Astrocyte of the cerebellum (primary cell): ENCODE results near the gene IKZF1.

ENCODE experiments used
- DNase-seq: peaks from one replicate; pipeline ENCODE4 v3.0.0-alpha.2; 2011; ENCODE audit warnings: low read depth
- H3K4me3 ChIP-seq: 2 replicates; pipeline ENCODE4 v1.5.1; 2011; ENCODE audit warnings: mild to moderate bottlenecking, low read depth, low read length, moderate library complexity
- in situ Hi-C: cut with HindIII; loops from 2 replicates; pipeline ENCODE4 v1.10.0; 2017; ENCODE audit warnings: low sequenced_read_pairs
- TF ChIP-seq, protein P1 (sequence below): IDR thresholded peaks from 2 replicates; pipeline ENCODE4 v1.5.1; 2012; ENCODE audit warnings: low read length, low read depth, moderate library complexity, mild to moderate bottlenecking; ENCODE audit errors: missing control alignments

The IKZF1 gene

DNA sequence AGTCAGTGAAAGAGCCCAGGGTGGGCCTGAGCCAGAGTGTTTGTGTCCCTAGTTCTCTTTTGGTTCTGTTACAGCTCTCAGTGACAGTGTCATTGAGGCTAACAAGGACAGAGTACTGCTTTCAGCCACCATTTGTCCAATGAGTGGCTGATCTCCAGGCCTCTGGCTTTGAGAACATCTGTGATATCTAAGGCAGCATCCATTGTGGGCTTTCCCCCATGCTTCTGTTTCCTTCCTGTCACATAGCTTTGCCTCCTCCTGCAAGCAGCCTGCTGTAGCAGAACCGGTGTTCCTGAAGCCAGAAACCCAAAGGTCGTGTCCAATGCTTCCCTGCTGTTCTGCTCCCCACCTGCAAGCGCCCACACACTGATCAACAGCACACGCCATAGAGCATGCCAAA, 68.4 kb downstream of the IKZF1 start:
- DNase-seq, result no peak
- H3K4me3 ChIP-seq, result no peak overlapping the region
- TF ChIP-seq, protein P1, sequence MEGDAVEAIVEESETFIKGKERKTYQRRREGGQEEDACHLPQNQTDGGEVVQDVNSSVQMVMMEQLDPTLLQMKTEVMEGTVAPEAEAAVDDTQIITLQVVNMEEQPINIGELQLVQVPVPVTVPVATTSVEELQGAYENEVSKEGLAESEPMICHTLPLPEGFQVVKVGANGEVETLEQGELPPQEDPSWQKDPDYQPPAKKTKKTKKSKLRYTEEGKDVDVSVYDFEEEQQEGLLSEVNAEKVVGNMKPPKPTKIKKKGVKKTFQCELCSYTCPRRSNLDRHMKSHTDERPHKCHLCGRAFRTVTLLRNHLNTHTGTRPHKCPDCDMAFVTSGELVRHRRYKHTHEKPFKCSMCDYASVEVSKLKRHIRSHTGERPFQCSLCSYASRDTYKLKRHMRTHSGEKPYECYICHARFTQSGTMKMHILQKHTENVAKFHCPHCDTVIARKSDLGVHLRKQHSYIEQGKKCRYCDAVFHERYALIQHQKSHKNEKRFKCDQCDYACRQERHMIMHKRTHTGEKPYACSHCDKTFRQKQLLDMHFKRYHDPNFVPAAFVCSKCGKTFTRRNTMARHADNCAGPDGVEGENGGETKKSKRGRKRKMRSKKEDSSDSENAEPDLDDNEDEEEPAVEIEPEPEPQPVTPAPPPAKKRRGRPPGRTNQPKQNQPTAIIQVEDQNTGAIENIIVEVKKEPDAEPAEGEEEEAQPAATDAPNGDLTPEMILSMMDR, result no peak
- in situ Hi-C loops, result no loop called here

GRCh38 chr7:50376056-50376820, 71.7 kb downstream of the IKZF1 start:
- DNase-seq, result no peak
- H3K4me3 ChIP-seq, result no peak overlapping the region
- TF ChIP-seq, protein P1, result no peak
- in situ Hi-C loops, result no loop called here

DNA sequence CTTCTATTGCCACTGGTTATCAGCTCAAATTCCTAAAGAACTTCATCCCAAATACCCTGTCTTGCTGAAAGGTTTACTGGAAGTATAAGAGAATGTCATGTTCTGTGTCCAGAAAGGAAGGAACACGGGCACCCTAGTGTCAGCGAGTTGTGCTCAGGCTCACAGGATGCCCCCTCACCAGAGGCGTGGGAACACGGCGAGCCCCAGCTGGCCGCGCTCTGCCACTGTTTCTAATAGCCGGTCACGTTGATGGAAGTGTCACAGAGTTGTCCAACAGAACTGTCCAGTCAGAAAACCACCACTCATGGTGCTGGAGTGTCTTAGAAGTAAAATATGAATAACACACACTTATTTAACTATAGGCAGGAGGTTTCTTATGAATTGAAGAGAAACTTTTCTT, 72.8 kb downstream of the IKZF1 start:
- in situ Hi-C loops, result no loop called here
- H3K4me3 ChIP-seq, result no peak overlapping the region
- TF ChIP-seq, protein P1, result no peak
- DNase-seq, result no peak

DNA sequence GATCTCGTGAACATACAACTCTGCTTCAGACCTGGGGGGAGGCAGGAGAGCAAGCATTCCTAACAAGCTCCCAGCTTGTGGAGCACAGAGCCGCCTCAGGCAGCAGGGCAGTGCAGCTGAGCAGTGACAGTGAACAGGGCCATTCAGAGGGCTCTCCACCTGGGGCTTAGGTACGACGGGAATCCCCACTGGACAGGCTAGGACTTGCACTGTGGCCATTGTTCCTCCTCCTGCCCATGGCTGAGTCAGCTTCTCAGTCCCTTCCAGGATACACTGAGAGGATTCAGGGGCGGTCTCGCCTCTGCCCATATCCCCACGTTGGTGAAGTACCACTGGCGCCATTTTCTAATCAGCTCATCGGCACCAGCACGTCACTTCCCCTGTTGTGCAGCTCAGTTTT, 74.6 kb downstream of the IKZF1 start:
- in situ Hi-C loops, result no loop called here
- no peak for DNase-seq
- H3K4me3 ChIP-seq, result no peak overlapping the region
- TF ChIP-seq, protein P1, result no peak

- H3K4me3 ChIP-seq, result no peak overlapping the region
Observed at GRCh38 chr7:50379539-50379938, 75.0 kb downstream of the IKZF1 start.

DNA sequence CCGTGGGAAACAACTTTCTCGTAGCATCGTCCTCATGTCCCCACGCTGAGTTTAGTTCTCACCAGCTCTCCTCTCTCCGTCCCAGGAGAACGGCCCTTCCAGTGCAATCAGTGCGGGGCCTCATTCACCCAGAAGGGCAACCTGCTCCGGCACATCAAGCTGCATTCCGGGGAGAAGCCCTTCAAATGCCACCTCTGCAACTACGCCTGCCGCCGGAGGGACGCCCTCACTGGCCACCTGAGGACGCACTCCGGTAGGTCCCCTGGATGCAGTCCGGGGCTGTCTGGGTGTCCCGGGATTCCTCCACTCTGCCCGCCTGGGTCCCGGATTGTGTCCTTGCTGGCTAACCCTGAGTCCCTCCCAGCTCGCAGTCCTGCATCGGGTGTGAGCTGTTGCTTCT, 77.9 kb downstream of the IKZF1 start:
- no peak for DNase-seq
- in situ Hi-C loops, result no loop called here
- TF ChIP-seq, protein P1, result no peak
- no peak overlapping the region for H3K4me3 ChIP-seq

More at GRCh38 chr7:50379539-50379938, 75.0 kb downstream of the IKZF1 start:
- in situ Hi-C loops, result no loop called here
- TF ChIP-seq, protein P1, result no peak
- DNase-seq, result no peak
